Testis (tissue), 3 donors: ENCODE measurements around the gene MYEOV. TPM values are rescaled to one million over a fixed set of nuclear protein-coding genes. Genes with fewer than 3 reads are reported as not detected.
A peak's percentile ranks its signal among the peaks of the same experiment; 100 is the strongest.

Source experiments
- DNase-seq: peaks from one replicate; pipeline ENCODE4 v3.0.0-alpha.2; 2019
- H3K27ac ChIP-seq, 2 donors: fragments of 200-600 bp; sonication (generic); one replicate each; pipeline ENCODE4 v1.5.1; 2019
- H3K27me3 ChIP-seq: fragments of 200-600 bp; sonication (generic); one replicate; pipeline ENCODE4 v1.5.1; 2019
- H3K36me3 ChIP-seq: fragments of 200-600 bp; sonication (generic); one replicate; pipeline ENCODE4 v1.5.1; 2017; ENCODE audit warnings: low read depth; ENCODE audit errors: missing control alignments
- H3K4me1 ChIP-seq: fragments of 200-600 bp; sonication (generic); one replicate; pipeline ENCODE4 v1.5.1; 2019
- H3K4me3 ChIP-seq, 2 donors: fragments of 200-600 bp; sonication (generic); one replicate each; pipeline ENCODE4 v1.5.1; 2017 to 2019
- H3K9me3 ChIP-seq: fragments of 200-600 bp; sonication (generic); one replicate; pipeline ENCODE4 v1.5.1; 2017
- POLR2A ChIP-seq: fragments of 450-650 bp; IDR thresholded peaks from one replicate; pipeline ENCODE4 v1.6.1; 2017; ENCODE audit warnings: antibody characterized with exemption, mild to moderate bottlenecking, moderate library complexity
- WGBS, 2 donors: methylation state at CpG; one replicate each; pipeline ENCODE4 v1.1.5; 2018; 5-methylcytosine and 5-hydroxymethylcytosine counted together
- intact Hi-C: fragments of 100-400 bp; cut with DNase I; formaldehyde crosslinking; loops from one replicate; pipeline ENCODE4 v1.15.1; 2023; ENCODE audit warnings: low total_unique reads
- polyA plus RNA-seq: library from polyadenylated mRNA; stranded (reverse); fragments of 350-450 nt; fragmentation: Illumina TruSeq; extraction: RNeasy Lipid Tissue Mini Kit (QIAGEN cat#74804); gene quantifications from one replicate; pipeline ENCODE4 v1.2.3, GENCODE V29; 2014; ENCODE audit warnings: low read depth, low replicate concordance; ENCODE audit not compliant: insufficient read depth
- total RNA-seq, 2 donors: library from RNA; depleted of rRNA; stranded (reverse); fragments of >200 nt; gene quantifications; one replicate each; pipeline ENCODE4 v1.2.3, GENCODE V29; 2016
- TF ChIP-seq, protein P1 (sequence below), 3 experiments: fragments of 450-650 bp in 2 of 3; fragments of 200-600 bp in 1 of 3; sonication (generic) in 1 of 3; IDR thresholded peaks; one replicate each; pipeline ENCODE4 v1.5.1; 2016 to 2019; ENCODE audit warnings: antibody characterized with exemption in 3 of 3, mild to moderate bottlenecking in 2 of 3, moderate library complexity in 1 of 3

MYEOV gene
- total and polyA plus RNA-seq, 3 donors from 2014 or later: 0.43 to 1.1 (median 1.1) TPM

DNA sequence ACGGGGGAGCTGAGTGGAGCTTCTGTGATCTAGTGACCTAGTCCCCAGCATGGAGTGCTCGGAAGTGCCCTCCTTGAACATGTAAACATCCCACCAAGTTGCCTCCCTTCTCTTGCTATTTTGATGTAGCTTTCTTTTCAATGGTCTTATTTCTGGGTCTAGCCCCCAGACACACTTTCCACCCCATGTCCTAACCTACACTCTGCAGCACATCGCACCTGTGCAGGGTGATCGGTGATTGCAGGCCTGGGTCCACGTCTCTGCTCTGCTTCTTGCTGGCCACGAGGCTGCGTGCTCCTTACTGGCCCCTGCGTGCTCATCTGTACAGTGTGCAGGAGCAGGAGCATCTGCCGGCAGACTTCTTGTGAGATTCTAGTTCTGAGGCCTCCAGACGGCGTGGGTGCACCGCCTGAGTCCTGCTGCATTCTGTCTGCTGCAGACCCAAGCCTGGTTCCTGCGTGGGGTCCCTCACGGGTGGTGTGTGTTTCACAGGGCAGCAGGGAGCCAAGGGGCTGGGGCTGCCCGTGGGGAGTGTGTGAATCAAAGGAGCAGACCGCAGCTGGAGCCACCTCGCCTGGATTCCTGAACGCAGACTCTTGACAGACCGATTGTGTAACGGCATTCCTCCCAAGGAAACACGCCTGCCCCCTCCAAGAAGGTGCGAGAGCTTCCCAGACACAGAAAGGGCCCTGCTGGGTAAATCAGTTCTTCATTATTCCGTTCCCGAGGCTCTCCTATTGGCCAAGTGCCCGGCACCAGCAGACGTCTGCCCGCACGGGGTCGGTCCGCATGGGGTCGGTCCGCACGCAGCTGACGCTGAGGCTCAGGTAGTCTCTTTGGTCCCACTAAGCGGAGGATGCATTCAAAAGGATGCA lies 44.4 kb upstream of the MYEOV start:
- Histone ChIP-seq H3K27ac (no peak overlapping the region), H3K9me3 (no peaks in the 10 kb centered on the region), H3K36me3 (no peaks in the 10 kb centered on the region), H3K27me3 (no peaks in the 10 kb centered on the region), H3K4me1 (no peaks in the 10 kb centered on the region), H3K4me3 (no peak overlapping the region)
- TF ChIP-seq POLR2A: no peak
- TF ChIP-seq, protein P1, sequence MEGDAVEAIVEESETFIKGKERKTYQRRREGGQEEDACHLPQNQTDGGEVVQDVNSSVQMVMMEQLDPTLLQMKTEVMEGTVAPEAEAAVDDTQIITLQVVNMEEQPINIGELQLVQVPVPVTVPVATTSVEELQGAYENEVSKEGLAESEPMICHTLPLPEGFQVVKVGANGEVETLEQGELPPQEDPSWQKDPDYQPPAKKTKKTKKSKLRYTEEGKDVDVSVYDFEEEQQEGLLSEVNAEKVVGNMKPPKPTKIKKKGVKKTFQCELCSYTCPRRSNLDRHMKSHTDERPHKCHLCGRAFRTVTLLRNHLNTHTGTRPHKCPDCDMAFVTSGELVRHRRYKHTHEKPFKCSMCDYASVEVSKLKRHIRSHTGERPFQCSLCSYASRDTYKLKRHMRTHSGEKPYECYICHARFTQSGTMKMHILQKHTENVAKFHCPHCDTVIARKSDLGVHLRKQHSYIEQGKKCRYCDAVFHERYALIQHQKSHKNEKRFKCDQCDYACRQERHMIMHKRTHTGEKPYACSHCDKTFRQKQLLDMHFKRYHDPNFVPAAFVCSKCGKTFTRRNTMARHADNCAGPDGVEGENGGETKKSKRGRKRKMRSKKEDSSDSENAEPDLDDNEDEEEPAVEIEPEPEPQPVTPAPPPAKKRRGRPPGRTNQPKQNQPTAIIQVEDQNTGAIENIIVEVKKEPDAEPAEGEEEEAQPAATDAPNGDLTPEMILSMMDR (IDR thresholded peaks at IDR 0.05): no peak
- DNase-seq: peak; percentile 5
- intact Hi-C loops: no loop called here
- 78 to 84% methylated on average over 31 to 35 of the region's 35 CpGs for WGBS, 2 donors

DNA sequence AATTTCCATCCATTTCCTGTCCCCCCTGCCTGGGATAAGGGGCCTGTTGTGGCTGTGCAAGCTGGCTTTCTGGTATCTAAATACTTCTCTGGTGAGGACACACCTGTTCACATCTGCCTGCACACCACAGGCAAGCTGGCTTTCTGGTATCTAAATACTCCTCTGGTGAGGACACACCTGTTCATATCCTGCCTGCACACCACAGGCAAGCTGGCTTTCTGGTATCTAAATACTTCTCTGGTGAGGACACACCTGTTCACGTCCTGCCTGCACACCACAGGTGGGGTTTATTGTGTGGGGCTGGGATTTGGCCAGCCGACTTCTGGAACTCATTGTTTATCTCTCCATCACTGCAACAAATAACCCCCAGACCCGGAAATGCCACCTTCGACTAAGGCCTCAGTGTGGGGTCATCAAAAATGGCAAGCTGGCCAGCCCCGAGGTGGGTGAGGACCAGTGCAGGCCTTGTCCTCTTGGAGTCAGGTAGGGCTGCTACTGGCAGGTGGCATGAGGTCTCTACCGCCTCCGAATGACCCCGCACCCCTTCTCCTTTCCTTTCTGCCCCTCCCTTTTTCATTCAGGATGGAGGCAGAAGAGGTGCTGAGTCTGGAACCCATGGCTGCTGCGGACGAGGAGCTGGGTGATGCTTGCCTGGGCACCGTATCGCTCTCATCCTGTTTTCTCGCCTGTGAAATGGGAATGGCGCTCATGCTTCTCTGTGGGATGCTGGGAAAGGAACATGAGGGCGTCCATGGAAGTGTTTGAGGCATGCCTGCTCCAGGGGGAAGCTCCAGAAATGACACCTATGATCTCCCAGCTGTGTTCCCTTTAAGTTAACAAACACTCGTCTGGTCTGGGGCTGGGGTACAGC lies 43.5 kb upstream of the MYEOV start:
- H3K27me3 ChIP-seq: no peaks in the 10 kb centered on the region
- 94 to 95% methylated on average over 13 to 16 of the region's 16 CpGs for WGBS, 2 donors
- no peak for TF ChIP-seq POLR2A
- TF ChIP-seq, protein P1 (IDR thresholded peaks at IDR 0.05): no peak
- DNase-seq: no peak
- no peak overlapping the region for H3K4me3 ChIP-seq
- intact Hi-C loops: no loop called here
- no peaks in the 10 kb centered on the region for H3K4me1 ChIP-seq
- no peak overlapping the region for H3K27ac ChIP-seq
- no peaks in the 10 kb centered on the region for H3K9me3 ChIP-seq
- no peaks in the 10 kb centered on the region for H3K36me3 ChIP-seq

GRCh38 chr11:69251057-69251393 lies 42.9 kb upstream of the MYEOV start:
- Histone ChIP-seq H3K4me1 (no peaks in the 10 kb centered on the region), H3K4me3 (no peak overlapping the region), H3K36me3 (no peaks in the 10 kb centered on the region), H3K27me3 (no peaks in the 10 kb centered on the region), H3K9me3 (no peaks in the 10 kb centered on the region), H3K27ac (no peak overlapping the region)
- DNase-seq: no peak
- TF ChIP-seq, protein P1 (IDR thresholded peaks at IDR 0.05): no peak
- no peak for TF ChIP-seq POLR2A
- intact Hi-C loops: no loop called here
- 93% methylated on average over 10 of the region's 10 CpGs for WGBS, 2 donors

DNA sequence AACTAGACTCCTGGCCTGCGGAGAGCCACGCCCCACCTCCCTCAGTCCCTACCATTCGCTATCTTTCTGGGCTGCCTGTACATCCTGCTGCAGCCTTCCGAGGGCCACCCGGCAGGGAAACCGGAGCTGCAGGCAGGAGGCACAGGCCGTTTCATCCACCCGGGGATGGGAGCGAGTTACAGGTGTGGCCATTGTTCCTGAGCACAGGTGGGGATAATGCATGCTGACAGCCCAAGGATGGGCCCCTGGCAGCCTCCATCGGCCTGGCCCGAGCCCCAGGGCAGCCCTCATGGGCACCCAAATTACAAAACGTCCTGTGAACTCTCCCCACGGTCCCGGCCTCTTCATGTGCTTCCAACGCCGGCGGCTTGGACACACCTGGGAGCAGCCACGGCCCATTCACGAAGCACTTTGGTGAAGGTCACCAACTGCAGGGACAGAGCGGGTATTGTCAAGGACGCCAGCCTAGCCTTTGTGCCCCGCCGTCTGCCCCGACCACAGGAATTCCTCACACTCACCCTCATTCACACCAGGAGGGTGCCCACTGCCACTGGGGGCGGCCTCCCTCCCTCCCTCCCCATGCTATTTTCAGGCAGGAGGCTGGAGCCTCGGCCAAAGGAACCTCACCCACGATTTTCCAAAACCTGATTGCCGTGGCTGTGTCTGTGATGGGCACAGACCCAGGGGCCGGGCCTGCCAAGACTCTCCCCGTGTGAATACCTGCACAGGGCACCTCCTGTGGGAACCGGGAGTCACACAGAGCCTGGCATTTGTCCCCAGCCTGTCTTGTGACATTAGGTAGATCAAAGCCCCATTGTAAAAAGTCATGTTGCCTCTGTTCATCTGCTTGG lies 42.1 kb upstream of the MYEOV start:
- no peaks in the 10 kb centered on the region for H3K27me3 ChIP-seq
- H3K27ac ChIP-seq: no peak overlapping the region
- 63 to 68% methylated on average over 23 to 31 of the region's 31 CpGs for WGBS, 2 donors
- TF ChIP-seq, protein P1 (IDR thresholded peaks at IDR 0.05): no peak
- no peak for TF ChIP-seq POLR2A
- intact Hi-C loops: no loop called here
- H3K4me3 ChIP-seq: no peak overlapping the region
- no peak for DNase-seq
- H3K4me1 ChIP-seq: no peaks in the 10 kb centered on the region
- H3K36me3 ChIP-seq: no peaks in the 10 kb centered on the region
- H3K9me3 ChIP-seq: no peaks in the 10 kb centered on the region
